Esophagus squamous epithelium (tissue), 4 donors: ENCODE data around the gene CTDP1.

Experiments
- CTCF ChIP-seq, 6 experiments: fragments of 450-650 bp in 4 of 6; fragments of 200-600 bp in 2 of 6; sonication (generic) in 2 of 6; IDR thresholded peaks; one replicate each; pipeline ENCODE4 v1.5.1; 2016 to 2019; ENCODE audit warnings: antibody characterized with exemption in 6 of 6, mild to moderate bottlenecking in 4 of 6, moderate library complexity in 4 of 6
- POLR2A ChIP-seq, 4 donors: fragments of 450-650 bp; IDR thresholded peaks; one replicate each; pipeline ENCODE4 v1.6.1; 2017; ENCODE audit warnings: antibody characterized with exemption in 4 of 4, mild to moderate bottlenecking in 4 of 4, moderate library complexity in 3 of 4

- TF ChIP-seq CTCF (IDR thresholded peaks at IDR 0.05) (peak; percentile 84 to 94 (median 92)), POLR2A (IDR thresholded peaks at IDR 0.05) (no peak)
These were observed 35.5 kb upstream of the CTDP1 start for GRCh38 chr18:79644006-79644665.
